ENCODE results near the gene MARCHF3.

MARCHF3 gene

GRCh38 chr5:127068493-127069214 is 38.3 kb upstream of the MARCHF3 start:
- Histone ChIP-seq H4K20me1 (no peaks in the 10 kb centered on the region), H3K27ac (no peak overlapping the region), H3K4me1 (peaks cover 0 to 23% (median 10%) of the 10 kb centered on the region in 10 experiments; a peak in 13 of 20 replicates), H3K4me2 (peak overlapping the region in 2 of 11 experiments; percentile 3 to 34; a peak in 1 of 22 replicates), H3K4me3 (no peak overlapping the region), H3K9ac (no peak overlapping the region), H3K27me3 (peaks cover 0 to 7% (median 0%) of the 10 kb centered on the region in 11 experiments; a peak in 1 of 22 replicates), H3K9me3 (replicated peaks in 1 of 11) (no peaks in the 10 kb centered on the region), H3K36me3 (no peaks in the 10 kb centered on the region)
- no peak for TF ChIP-seq Cebpa-rat (IDR thresholded peaks at IDR 0.05)

- H3K27ac ChIP-seq = no peak overlapping the region
- no peak overlapping the region for H3K9ac ChIP-seq
- H3K9me3 ChIP-seq (replicated peaks in 1 of 11) = no peaks in the 10 kb centered on the region
- no peak overlapping the region for H3K4me3 ChIP-seq
- no peak overlapping the region for H3K4me2 ChIP-seq
- H4K20me1 ChIP-seq = no peaks in the 10 kb centered on the region
- H3K36me3 ChIP-seq = no peaks in the 10 kb centered on the region
- no peaks in the 10 kb centered on the region for H3K27me3 ChIP-seq
- H3K4me1 ChIP-seq = peaks cover 0 to 8% (median 0%) of the 10 kb centered on the region in 10 experiments; a peak in 6 of 20 replicates
- no peak for TF ChIP-seq Cebpa-rat (IDR thresholded peaks at IDR 0.05)
These were observed 36.4 kb upstream of the MARCHF3 start for GRCh38 chr5:127066721-127067120.

- Histone ChIP-seq H3K27ac (no peak overlapping the region), H3K27me3 (no peaks in the 10 kb centered on the region), H4K20me1 (no peaks in the 10 kb centered on the region), H3K36me3 (no peaks in the 10 kb centered on the region), H3K9ac (no peak overlapping the region), H3K4me2 (no peak overlapping the region), H3K4me1 (peaks cover 0 to 8% (median 0%) of the 10 kb centered on the region in 10 experiments; a peak in 6 of 20 replicates), H3K9me3 (replicated peaks in 1 of 11) (no peaks in the 10 kb centered on the region), H3K4me3 (no peak overlapping the region)
- TF ChIP-seq Cebpa-rat (IDR thresholded peaks at IDR 0.05) = no peak
These were observed 34.0 kb upstream of the MARCHF3 start for GRCh38 chr5:127064253-127064840.

GRCh38 chr5:127063257-127063913 is 33.0 kb upstream of the MARCHF3 start:
- Histone ChIP-seq H3K36me3 (no peaks in the 10 kb centered on the region), H3K4me2 (no peak overlapping the region)

GRCh38 chr5:127061956-127062355 is 31.6 kb upstream of the MARCHF3 start:
- Histone ChIP-seq H3K9ac (no peak overlapping the region), H3K27me3 (no peaks in the 10 kb centered on the region), H3K4me2 (no peak overlapping the region), H4K20me1 (no peaks in the 10 kb centered on the region), H3K4me3 (no peak overlapping the region), H3K4me1 (peaks cover 0 to 9% (median 1%) of the 10 kb centered on the region in 10 experiments; a peak in 9 of 20 replicates), H3K36me3 (no peaks in the 10 kb centered on the region), H3K27ac (no peak overlapping the region), H3K9me3 (replicated peaks in 1 of 11) (peaks cover 0 to 4% (median 0%) of the 10 kb centered on the region in 11 experiments; a peak in 1 of 22 replicates)
- TF ChIP-seq Cebpa-rat (IDR thresholded peaks at IDR 0.05) = no peak

More at GRCh38 chr5:127063257-127063913, 33.0 kb upstream of the MARCHF3 start:
- Histone ChIP-seq H3K9me3 (replicated peaks in 1 of 11) (peaks cover 0 to under 1% (median 0%) of the 10 kb centered on the region in 11 experiments; a peak in 1 of 22 replicates), H4K20me1 (no peaks in the 10 kb centered on the region), H3K9ac (no peak overlapping the region), H3K27ac (no peak overlapping the region), H3K4me1 (peaks cover 0 to 7% (median 0%) of the 10 kb centered on the region in 10 experiments; a peak in 6 of 20 replicates), H3K27me3 (no peaks in the 10 kb centered on the region), H3K4me3 (no peak overlapping the region)
- TF ChIP-seq Cebpa-rat (IDR thresholded peaks at IDR 0.05) = no peak

GRCh38 chr5:127061537-127061936 is 31.2 kb upstream of the MARCHF3 start:
- Histone ChIP-seq H3K4me1 (peaks cover 0 to 13% (median 5%) of the 10 kb centered on the region in 10 experiments; a peak in 10 of 20 replicates), H3K27ac (no peak overlapping the region), H4K20me1 (no peaks in the 10 kb centered on the region), H3K36me3 (peaks cover 0 to under 1% (median 0%) of the 10 kb centered on the region in 11 experiments; a peak in 2 of 22 replicates), H3K9ac (no peak overlapping the region), H3K9me3 (replicated peaks in 1 of 11) (peaks cover 2 to 5% (median 3%) of the 10 kb centered on the region in 11 experiments; a peak in 20 of 22 replicates), H3K4me2 (no peak overlapping the region), H3K27me3 (no peaks in the 10 kb centered on the region), H3K4me3 (no peak overlapping the region)
- no peak for TF ChIP-seq Cebpa-rat (IDR thresholded peaks at IDR 0.05)

GRCh38 chr5:127060470-127060985 is 30.2 kb upstream of the MARCHF3 start:
- peaks cover 0 to 9% (median 7%) of the 10 kb centered on the region in 11 experiments; a peak in 9 of 22 replicates for H3K36me3 ChIP-seq
- no peaks in the 10 kb centered on the region for H4K20me1 ChIP-seq
- no peak overlapping the region for H3K9ac ChIP-seq
- peaks cover 10 to 14% (median 12%) of the 10 kb centered on the region in 11 experiments; a peak in 21 of 22 replicates for H3K9me3 ChIP-seq (replicated peaks in 1 of 11)
- no peaks in the 10 kb centered on the region for H3K27me3 ChIP-seq
- H3K27ac ChIP-seq = no peak overlapping the region
- no peak overlapping the region for H3K4me3 ChIP-seq
- H3K4me1 ChIP-seq = peaks cover 0 to 18% (median 7%) of the 10 kb centered on the region in 10 experiments; a peak in 10 of 20 replicates
- no peak overlapping the region for H3K4me2 ChIP-seq
- TF ChIP-seq Cebpa-rat (IDR thresholded peaks at IDR 0.05) = no peak

GRCh38 chr5:127056896-127057295 is 26.5 kb upstream of the MARCHF3 start:
- Histone ChIP-seq H3K4me2 (peak overlapping the region in 8 of 11 experiments; percentile 15 to 46 (median 26); a peak in 7 of 22 replicates), H4K20me1 (no peaks in the 10 kb centered on the region), H3K4me3 (no peak overlapping the region), H3K4me1 (peaks cover 0 to 18% (median 7%) of the 10 kb centered on the region in 10 experiments; a peak in 10 of 20 replicates), H3K27ac (no peak overlapping the region), H3K36me3 (peaks cover 0 to 13% (median 7%) of the 10 kb centered on the region in 11 experiments; a peak in 9 of 22 replicates), H3K27me3 (no peaks in the 10 kb centered on the region), H3K9me3 (replicated peaks in 1 of 11) (peaks cover 10 to 26% (median 18%) of the 10 kb centered on the region in 11 experiments), H3K9ac (no peak overlapping the region)
- no peak for TF ChIP-seq Cebpa-rat (IDR thresholded peaks at IDR 0.05)

Measured in BLaER1 treated with 17β-estradiol and CSF1 and Interleukin-3, amounts not matched to agents 10 nM and 100 nM (cell line).